Measurements from ENCODE around the gene LRRC46. TPM values are rescaled to one million over a fixed set of nuclear protein-coding genes. Genes with fewer than 3 reads are reported as not detected.

Gene LRRC46
- total RNA-seq, 2 donors from 2014 or later, result 0.73 to 0.82 TPM

GRCh38 chr17:47813077-47813476 is 18.4 kb upstream of the LRRC46 start:
- WGBS, 2 experiments (ENCODE audit: insufficient coverage in 1 of 2, insufficient read length in 1 of 2), result 91 to 94% methylated on average over 9 to 14 of the region's 14 CpGs
- peaks cover 25% of the 10 kb centered on the region for H3K36me3 Mint-ChIP-seq (ENCODE audit: low read depth)
- H3K36me3 ChIP-seq (ENCODE audit: control insufficient read depth, insufficient read depth, low read length), result peaks cover 20% of the 10 kb centered on the region
- H3K27me3 ChIP-seq (ENCODE audit: control insufficient read depth, insufficient read depth, low read length, poor library complexity, severe bottlenecking), result no peaks in the 10 kb centered on the region
- no peak overlapping the region for H3K4me3 ChIP-seq (ENCODE audit: low read length)
- H3K9me3 Mint-ChIP-seq, result no peaks in the 10 kb centered on the region
- H3K9ac ChIP-seq (ENCODE audit: extremely low read depth, low read length, poor library complexity, severe bottlenecking), result no peak overlapping the region
- no peaks in the 10 kb centered on the region for H3K4me1 ChIP-seq (ENCODE audit: control insufficient read depth, insufficient read depth, low read length)
- peaks cover 2% of the 10 kb centered on the region for H3K4me1 Mint-ChIP-seq
- H3K27ac ChIP-seq (ENCODE audit: low read depth, low read length), result no peak overlapping the region
- H3K27ac Mint-ChIP-seq, result no peak overlapping the region
- peak; percentile 30 for DNase-seq
- H3K27me3 Mint-ChIP-seq (ENCODE audit: insufficient read depth), result no peaks in the 10 kb centered on the region
- no peak for TF ChIP-seq CTCF (conservative IDR thresholded peaks at IDR 0.05)
- H3K4me3 Mint-ChIP-seq, result no peak overlapping the region
- no peaks in the 10 kb centered on the region for H3K9me3 ChIP-seq (ENCODE audit: control insufficient read depth, low read length)

- WGBS, 2 experiments (ENCODE audit: insufficient coverage in 1 of 2, insufficient read length in 1 of 2), result 94 to 95% methylated on average over 17 to 22 of the region's 22 CpGs
- H3K4me3 Mint-ChIP-seq, result no peak overlapping the region
- peaks cover 2% of the 10 kb centered on the region for H3K4me1 Mint-ChIP-seq
- no peak for DNase-seq
- Histone ChIP-seq H3K27ac (ENCODE audit: low read depth, low read length) (no peak overlapping the region), H3K27me3 (ENCODE audit: control insufficient read depth, insufficient read depth, low read length, poor library complexity, severe bottlenecking) (no peaks in the 10 kb centered on the region), H3K36me3 (ENCODE audit: control insufficient read depth, insufficient read depth, low read length) (peaks cover 25% of the 10 kb centered on the region), H3K4me1 (ENCODE audit: control insufficient read depth, insufficient read depth, low read length) (no peaks in the 10 kb centered on the region), H3K9me3 (ENCODE audit: control insufficient read depth, low read length) (no peaks in the 10 kb centered on the region), H3K9ac (ENCODE audit: extremely low read depth, low read length, poor library complexity, severe bottlenecking) (no peak overlapping the region), H3K4me3 (ENCODE audit: low read length) (no peak overlapping the region)
- H3K36me3 Mint-ChIP-seq (ENCODE audit: low read depth), result peaks cover 22% of the 10 kb centered on the region
- no peak overlapping the region for H3K27ac Mint-ChIP-seq
- H3K9me3 Mint-ChIP-seq, result no peaks in the 10 kb centered on the region
- no peaks in the 10 kb centered on the region for H3K27me3 Mint-ChIP-seq (ENCODE audit: insufficient read depth)
- TF ChIP-seq CTCF (conservative IDR thresholded peaks at IDR 0.05), result no peak
These were observed 17.9 kb upstream of the LRRC46 start for GRCh38 chr17:47813512-47814031.

- no peaks in the 10 kb centered on the region for H3K4me1 ChIP-seq (ENCODE audit: control insufficient read depth, insufficient read depth, low read length)
- no peak overlapping the region for H3K27ac ChIP-seq (ENCODE audit: low read depth, low read length)
- no peak overlapping the region for H3K9ac ChIP-seq (ENCODE audit: extremely low read depth, low read length, poor library complexity, severe bottlenecking)
- peaks cover 2% of the 10 kb centered on the region for H3K4me1 Mint-ChIP-seq
- H3K27me3 ChIP-seq (ENCODE audit: control insufficient read depth, insufficient read depth, low read length, poor library complexity, severe bottlenecking), result no peaks in the 10 kb centered on the region
- no peak for TF ChIP-seq CTCF (conservative IDR thresholded peaks at IDR 0.05)
- no peak overlapping the region for H3K27ac Mint-ChIP-seq
- DNase-seq, result no peak
- 87 to 94% methylated on average over 20 to 21 of the region's 21 CpGs for WGBS, 2 experiments (ENCODE audit: insufficient coverage in 1 of 2, insufficient read length in 1 of 2)
- no peak overlapping the region for H3K4me3 Mint-ChIP-seq
- H3K27me3 Mint-ChIP-seq (ENCODE audit: insufficient read depth), result no peaks in the 10 kb centered on the region
- peaks cover 13% of the 10 kb centered on the region for H3K36me3 ChIP-seq (ENCODE audit: control insufficient read depth, insufficient read depth, low read length)
- peaks cover 18% of the 10 kb centered on the region for H3K36me3 Mint-ChIP-seq (ENCODE audit: low read depth)
- no peak overlapping the region for H3K4me3 ChIP-seq (ENCODE audit: low read length)
- H3K9me3 ChIP-seq (ENCODE audit: control insufficient read depth, low read length), result no peaks in the 10 kb centered on the region
- no peaks in the 10 kb centered on the region for H3K9me3 Mint-ChIP-seq
These were observed 16.2 kb upstream of the LRRC46 start for GRCh38 chr17:47815106-47815918.
